HepG2 (cell line): ENCODE measurements around the gene ADGRG6. TPM values are rescaled to one million over a fixed set of nuclear protein-coding genes. Genes with fewer than 3 reads are reported as not detected.
"Not testable (repeated sequence)": the region's sequence is repeated elsewhere in the genome, so short reads cannot be mapped to it uniquely, and the experiment has no call there.

Source experiments
- ATAC-seq: fragments of 200-7000 bp; cut with Tn5 transposase; 3 replicates; pipeline ENCODE4 v1.9.1; 2020; ENCODE audit warnings: mild to moderate bottlenecking, moderate library complexity
- BruUV-seq: library from RNA; stranded (reverse); fragments of 400-500 nt; replicated peaks from 2 replicates; lab custom pipeline; 2021; lab: Mats Ljungman, UMichigan
- CTCF ChIA-PET: fragments of 300-600 bp; formaldehyde crosslinking; extraction: SDS; loops from one replicate; lab custom pipeline; 2021; ENCODE audit warnings: low total read pairs, inconsistent platforms, low intra/inter-chr PET ratio; lab: Yijun Ruan, JAX
- POLR2A ChIA-PET: fragments of 350-600 bp; sonication (Branson Sonifier 250); formaldehyde crosslinking; loops from one replicate; lab custom pipeline; 2020; ENCODE audit warnings: antibody characterized with exemption, inconsistent platforms; lab: Yijun Ruan, JAX
- DNase-seq: peaks from one replicate; pipeline ENCODE4 v3.0.0-alpha.2; 2015; ENCODE audit warnings: low spot score
- FAIRE-seq: peaks from 3 replicates; lab custom pipeline; 2011; peaks lifted over from hg19 to GRCh38; lab: Jason Lieb, UNC
- H2AFZ ChIP-seq: one replicate; pipeline ENCODE4 v1.6.1; 2011; ENCODE audit warnings: low read length, inconsistent platforms
- H3K27ac ChIP-seq: fragments of 300-600 bp; 3 replicates; pipeline ENCODE4 v1.8.0; 2011; ENCODE audit warnings: mixed run types, mild to moderate bottlenecking, mixed read lengths, low read length, inconsistent platforms; ENCODE audit not compliant: insufficient read depth; ENCODE audit errors: extremely low read length
- H3K27me3 ChIP-seq, 2 experiments: fragments of 200-600 bp in 1 of 2; 2 replicates in 1 of 2; 3 replicates in 1 of 2; pipeline versions ENCODE4 v1.6.0 to v1.8.0; 2011; ENCODE audit warnings: low read length in 2 of 2, mild to moderate bottlenecking in 2 of 2, moderate library complexity in 2 of 2, inconsistent platforms in 1 of 2; ENCODE audit not compliant: insufficient read depth in 2 of 2, control insufficient read depth in 1 of 2
- H3K36me3 ChIP-seq, 2 experiments: fragments of 200-600 bp in 1 of 2; replicated peaks in 1 of 2; 2 replicates in 1 of 2; 3 replicates in 1 of 2; pipeline versions ENCODE4 v1.5.1 to v1.8.0; 2011; ENCODE audit warnings: low read length in 2 of 2, inconsistent platforms in 1 of 2; ENCODE audit not compliant: insufficient read depth in 2 of 2, control insufficient read depth in 1 of 2
- H3K4me1 ChIP-seq: 2 replicates; pipeline ENCODE4 v1.5.1; 2012; ENCODE audit warnings: low read length, inconsistent platforms; ENCODE audit not compliant: insufficient read depth
- H3K4me2 ChIP-seq: 2 replicates; pipeline ENCODE4 v1.6.0; 2011; ENCODE audit warnings: low read depth, low read length, inconsistent platforms
- H3K4me3 ChIP-seq, 3 experiments: fragments of 200-600 bp in 1 of 3; sonication (generic), shearing (Covaris generic) in 1 of 3; replicated peaks in 1 of 3; 2 replicates each; pipeline ENCODE4 v1.5.1; 2011 to 2016; ENCODE audit warnings: low read length in 3 of 3, inconsistent platforms in 2 of 3, low read depth in 2 of 3, mild to moderate bottlenecking in 2 of 3, control low read depth in 1 of 3, mixed read lengths in 1 of 3; ENCODE audit not compliant: insufficient read depth in 1 of 3
- H3K79me2 ChIP-seq: one replicate; pipeline ENCODE4 v1.6.1; 2011; ENCODE audit warnings: low read length, inconsistent platforms; ENCODE audit not compliant: insufficient read depth
- H3K9ac ChIP-seq: 2 replicates; pipeline ENCODE4 v1.6.0; 2011; ENCODE audit warnings: mild to moderate bottlenecking, low read depth, low read length, inconsistent platforms; ENCODE audit not compliant: insufficient read depth
- H3K9me3 ChIP-seq: 2 replicates; pipeline ENCODE4 v1.5.1; 2012; ENCODE audit warnings: mild to moderate bottlenecking, low read length
- H4K20me1 ChIP-seq: 2 replicates; pipeline ENCODE4 v1.6.0; 2011; ENCODE audit warnings: inconsistent platforms, mild to moderate bottlenecking, low read length, moderate library complexity; ENCODE audit not compliant: insufficient read depth
- ERF ChIP-seq: IDR thresholded peaks from 2 replicates; pipeline ENCODE4 v1.6.1; 2018; ENCODE audit warnings: missing biosample characterization, missing genetic modification reagents
- ZNF136 ChIP-seq: sonication (generic); formaldehyde crosslinking; IDR thresholded peaks from 2 replicates; pipeline ENCODE4 v1.8.1; 2022; ENCODE audit warnings: low read depth, mild to moderate bottlenecking, moderate library complexity, missing genetic modification reagents
- WGBS: methylation state at CpG from one replicate; pipeline ENCODE4 v1.1.6; 2017; ENCODE audit warnings: low lambda C conversion rate; 5-methylcytosine and 5-hydroxymethylcytosine counted together
- in situ Hi-C: cut with HindIII; loops from 2 replicates; pipeline ENCODE4 v1.10.0; 2017; ENCODE audit warnings: low pct_unique_long_range_greater_than_20kb; ENCODE audit not compliant: extremely low pct_ligation_motif_present
- intact Hi-C: fragments of 100-400 bp; cut with micrococcal nuclease; formaldehyde crosslinking; loops from one replicate; pipeline ENCODE4 v1.10.0; 2022; ENCODE audit not compliant: unreplicated experiment
- polyA plus RNA-seq, 8 experiments: library from polyadenylated mRNA; depleted of rRNA in 3 of 8; stranded (reverse) in 7 of 8; unstranded in 1 of 8; fragments of >200 nt; fragmentation: Illumina TruSeq in 4 of 8; extraction: Trizol in 4 of 8; gene quantifications; 2 replicates each; pipeline versions ENCODE4 v1.2.1 to v1.2.3, GENCODE V29; 2011 to 2016; ENCODE audit warnings: low read depth in 4 of 8, missing spikeins in 1 of 8, mixed read lengths in 1 of 8; ENCODE audit not compliant: insufficient read depth in 1 of 8
- total RNA-seq, 5 experiments: library from RNA; depleted of rRNA; stranded (reverse); fragments of >200 nt; fragmentation: Illumina TruSeq; extraction: Trizol; gene quantifications; 2 replicates each; pipeline ENCODE4 v1.2.3, GENCODE V29; 2016; ENCODE audit warnings: low read depth in 1 of 5

Gene ADGRG6
- total and polyA plus RNA-seq, 2 of the 13 experiments (the other 11 are each of a cell fraction or from before 2014, with no cell fraction given), result 129 to 249 TPM

GRCh38 chr6:142280927-142281326, 20.9 kb upstream of the ADGRG6 start:
- Histone ChIP-seq H3K36me3 (no peaks in the 10 kb centered on the region), H2AFZ (no peak overlapping the region), H3K27me3 (no peaks in the 10 kb centered on the region), H3K9me3 (peaks cover 8% of the 10 kb centered on the region; the same call in 1 of the 2 replicates), H3K4me3 (no peak overlapping the region), H3K4me2 (no peak overlapping the region), H4K20me1 (no peaks in the 10 kb centered on the region), H3K79me2 (no peaks in the 10 kb centered on the region), H3K27ac (no peak overlapping the region), H3K4me1 (peaks cover 41% of the 10 kb centered on the region), H3K9ac (no peak overlapping the region)
- ChIA-PET POLR2A (interaction anchor here (0.8 to 2.4 kb wide), 7 partner anchors 16 to 97 kb away, joined by 4 to 36 read pairs (median 10); partner anchors contain the start of gene ADGRG6), CTCF (no interaction called here)
- intact Hi-C loops, result no loop called here
- 97% methylated on average over 4 of the region's 4 CpGs for WGBS
- TF ChIP-seq ZNF136, result peak; percentile 100
- TF ChIP-seq ERF (CRISPR knock-in tag), result no peak
- FAIRE-seq (no peak), DNase-seq (no peak), ATAC-seq (no peak)
- no TSS peak for BruUV-seq
- in situ Hi-C loops, result no loop called here

DNA sequence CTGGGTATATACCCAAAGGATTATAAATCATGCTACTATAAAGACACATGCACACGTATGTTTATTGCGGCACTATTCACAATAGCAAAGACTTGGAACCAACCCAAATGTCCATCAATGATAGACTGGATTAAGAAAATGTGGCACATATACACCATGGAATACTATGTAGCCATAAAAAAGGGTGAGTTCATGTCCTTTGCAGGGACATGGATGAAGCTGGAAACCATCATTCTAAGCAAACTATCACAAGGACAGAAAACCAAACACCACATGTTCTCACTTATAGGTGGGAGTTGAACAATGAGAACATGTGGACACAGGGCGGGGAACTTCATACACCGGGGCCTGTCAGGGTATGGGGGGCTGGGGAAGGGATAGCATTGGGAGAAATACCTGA, 18.7 kb upstream of the ADGRG6 start:
- FAIRE-seq, H3K9me3 ChIP-seq, H3K4me2 ChIP-seq, H3K79me2 ChIP-seq, H4K20me1 ChIP-seq, CTCF ChIA-PET, intact Hi-C loops, BruUV-seq, DNase-seq, H3K27ac ChIP-seq, H3K9ac ChIP-seq, POLR2A ChIA-PET, H2AFZ ChIP-seq, in situ Hi-C loops, H3K36me3 ChIP-seq, ATAC-seq, H3K4me3 ChIP-seq, H3K27me3 ChIP-seq: not testable (repeated sequence)
- H3K4me1 ChIP-seq, result peaks cover 48% of the 10 kb centered on the region
- 100% methylated on average over 3 of the region's 4 CpGs for WGBS
